Right atrium auricular region (tissue), 2 donors: ENCODE measurements around the gene CCDC185. TPM values are rescaled to one million over a fixed set of nuclear protein-coding genes. Genes with fewer than 3 reads are reported as not detected.

ENCODE experiments used
- DNase-seq: peaks from one replicate; pipeline ENCODE4 v3.0.0-alpha.2; 2019; ENCODE audit warnings: low spot score
- H3K27ac ChIP-seq, 2 donors: fragments of 200-600 bp; sonication (generic); 1 replicate in 1 of 2; 2 replicates in 1 of 2; pipeline ENCODE4 v1.5.1; 2016 to 2019
- H3K27me3 ChIP-seq, 2 donors: fragments of 200-600 bp; sonication (generic); one replicate each; pipeline versions ENCODE4 v1.5.1 to v1.6.0; 2017 to 2019
- H3K36me3 ChIP-seq: fragments of 200-600 bp; sonication (generic); one replicate; pipeline ENCODE4 v1.5.1; 2016
- H3K4me1 ChIP-seq, 2 donors: fragments of 200-600 bp; sonication (generic); one replicate each; pipeline versions ENCODE4 v1.5.1 to v1.6.0; 2017 to 2019
- H3K4me3 ChIP-seq, 2 donors: fragments of 200-600 bp; sonication (generic); 1 replicate in 1 of 2; 2 replicates in 1 of 2; pipeline ENCODE4 v1.5.1; 2017 to 2019; ENCODE audit warnings: mild to moderate bottlenecking in 1 of 2, moderate library complexity in 1 of 2
- H3K9me3 ChIP-seq, 2 donors: fragments of 200-600 bp; sonication (generic); one replicate each; pipeline ENCODE4 v1.5.1; 2019
- CTCF ChIP-seq, 2 donors: fragments of 200-600 bp; sonication (generic); IDR thresholded peaks; one replicate each; pipeline ENCODE4 v1.5.1; 2019; ENCODE audit warnings: antibody characterized with exemption in 2 of 2
- total RNA-seq, 2 donors: library from RNA; depleted of rRNA; stranded (reverse); fragments of >200 nt; gene quantifications; one replicate each; pipeline ENCODE4 v1.1.0, GENCODE V29; 2016

The CCDC185 gene
- total RNA-seq, 2 donors from 2014 or later: not detected

- Histone ChIP-seq H3K36me3 (no peaks in the 10 kb centered on the region), H3K4me1 (no peaks in the 10 kb centered on the region), H3K27me3 (no peaks in the 10 kb centered on the region), H3K27ac (no peak overlapping the region), H3K9me3 (no peaks in the 10 kb centered on the region), H3K4me3 (no peak overlapping the region)
- no peak for DNase-seq
- TF ChIP-seq CTCF (IDR thresholded peaks at IDR 0.05): no peak
Measured at GRCh38 chr1:223355699-223356098, 37.5 kb upstream of the CCDC185 start.

- no peak for DNase-seq
- Histone ChIP-seq H3K36me3 (no peaks in the 10 kb centered on the region), H3K4me3 (no peak overlapping the region), H3K27ac (no peak overlapping the region), H3K4me1 (peaks cover 0 to 10% of the 10 kb centered on the region in 2 donors), H3K9me3 (no peaks in the 10 kb centered on the region), H3K27me3 (no peaks in the 10 kb centered on the region)
- no peak for TF ChIP-seq CTCF (IDR thresholded peaks at IDR 0.05)
Measured at GRCh38 chr1:223358826-223359225, 34.4 kb upstream of the CCDC185 start.

- H3K36me3 ChIP-seq: no peaks in the 10 kb centered on the region
- peak overlapping the region; percentile 52 to 53 for H3K4me3 ChIP-seq
- peaks cover 0 to 24% of the 10 kb centered on the region in 2 donors for H3K4me1 ChIP-seq
- H3K27ac ChIP-seq: peak overlapping the region; percentile 58 to 62
- no peaks in the 10 kb centered on the region for H3K9me3 ChIP-seq
- DNase-seq: no peak
- H3K27me3 ChIP-seq: no peaks in the 10 kb centered on the region
- TF ChIP-seq CTCF (IDR thresholded peaks at IDR 0.05): no peak
Measured at GRCh38 chr1:223363057-223363855, 30.0 kb upstream of the CCDC185 start.

- peak within 1 kb of the TSS; percentile 52 to 53 for H3K4me3 ChIP-seq
- H3K27me3 ChIP-seq: no peaks in the 10 kb centered on the region
- H3K4me1 ChIP-seq: peaks cover 0 to 24% of the 10 kb centered on the region in 2 donors
- peak within 1 kb of the TSS; percentile 62 to 63 for H3K27ac ChIP-seq
- H3K36me3 ChIP-seq: no peaks in the 10 kb centered on the region
- H3K9me3 ChIP-seq: no peaks in the 10 kb centered on the region
- no peak for DNase-seq
- TF ChIP-seq CTCF (IDR thresholded peaks at IDR 0.05): no peak
Measured at GRCh38 chr1:223363856-223364684, 29.1 kb upstream of the CCDC185 start, which contains the start of gene SUSD4. SUSD4 (minus strand) TSS chr1:223364176; CDS start chr1:223363425, 751 bp downstream.

GRCh38 chr1:223364685-223365382 lies 28.4 kb upstream of the CCDC185 start:
- Histone ChIP-seq H3K4me3 (peak overlapping the region; percentile 52 to 53), H3K27ac (peak overlapping the region; percentile 62 to 63), H3K9me3 (no peaks in the 10 kb centered on the region), H3K4me1 (peaks cover 0 to 24% of the 10 kb centered on the region in 2 donors), H3K27me3 (no peaks in the 10 kb centered on the region), H3K36me3 (no peaks in the 10 kb centered on the region)
- no peak for TF ChIP-seq CTCF (IDR thresholded peaks at IDR 0.05)
- DNase-seq: no peak
